Smooth muscle cell of the brain vasculature (primary cell): ENCODE results near the gene ADAM12.
A peak's percentile ranks its signal among the peaks of the same experiment; 100 is the strongest.

Experiments used
- DNase-seq: peaks from one replicate; pipeline ENCODE4 v3.0.0-alpha.2; 2012; ENCODE audit warnings: low read depth, low spot score

The ADAM12 gene

GRCh38 chr10:126317751-126318150 is 70.5 kb downstream of the ADAM12 start:
- DNase-seq: no peak

- DNase-seq: peak; percentile 26
These were observed 72.6 kb downstream of the ADAM12 start for GRCh38 chr10:126315494-126316177.

GRCh38 chr10:126314863-126315493 is 73.3 kb downstream of the ADAM12 start:
- no peak for DNase-seq

- no peak for DNase-seq
These were observed 76.1 kb downstream of the ADAM12 start for GRCh38 chr10:126312167-126312566.

DNA sequence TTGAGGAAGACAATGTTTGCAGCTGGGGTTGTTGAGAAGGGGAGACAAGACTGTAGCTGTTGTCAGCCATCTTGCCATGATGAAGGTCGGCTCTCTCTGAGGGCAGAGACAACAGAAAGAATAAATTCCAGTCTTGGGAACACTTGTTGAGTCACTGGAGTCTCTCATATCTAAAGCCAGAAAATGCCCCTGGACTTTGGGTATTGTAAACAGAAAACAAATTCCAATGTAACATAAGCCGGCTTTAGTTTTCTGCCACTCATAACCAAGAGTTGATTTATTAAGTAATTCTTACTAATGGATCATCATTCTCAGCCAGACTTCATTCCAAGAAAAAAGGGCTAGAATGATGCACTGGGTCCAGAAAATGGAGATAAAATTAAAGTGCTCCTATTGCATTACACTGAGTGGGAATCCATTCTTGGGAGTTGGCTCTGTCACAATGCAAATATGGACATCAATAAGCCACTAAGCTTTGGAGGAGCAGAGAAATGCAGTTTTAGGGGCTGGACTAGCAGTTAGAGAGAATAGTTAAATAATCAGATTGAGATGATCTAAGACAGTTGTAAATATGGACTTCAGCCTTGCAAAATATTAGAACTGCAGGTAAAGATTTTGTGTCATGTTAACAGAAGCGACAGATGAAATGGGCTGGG is 78.9 kb downstream of the ADAM12 start:
- no peak for DNase-seq

GRCh38 chr10:126302826-126303665 is 85.2 kb downstream of the ADAM12 start:
- no peak for DNase-seq

DNA sequence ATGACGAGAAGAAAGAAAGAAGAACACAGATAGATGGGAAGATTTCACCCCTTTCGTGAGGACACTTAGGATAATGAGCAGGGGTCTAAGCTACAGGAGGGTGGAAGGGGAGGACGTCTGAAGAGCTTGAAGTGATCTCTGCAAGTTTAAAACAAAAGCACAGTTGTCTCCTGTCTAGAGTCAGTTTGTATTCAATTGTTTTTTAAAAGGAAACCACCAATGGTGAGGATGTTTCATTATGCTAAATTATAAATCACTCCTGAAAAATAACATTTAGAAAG is 85.9 kb downstream of the ADAM12 start:
- no peak for DNase-seq

- DNase-seq: no peak
These were observed 86.4 kb downstream of the ADAM12 start for GRCh38 chr10:126301701-126302475.

DNA sequence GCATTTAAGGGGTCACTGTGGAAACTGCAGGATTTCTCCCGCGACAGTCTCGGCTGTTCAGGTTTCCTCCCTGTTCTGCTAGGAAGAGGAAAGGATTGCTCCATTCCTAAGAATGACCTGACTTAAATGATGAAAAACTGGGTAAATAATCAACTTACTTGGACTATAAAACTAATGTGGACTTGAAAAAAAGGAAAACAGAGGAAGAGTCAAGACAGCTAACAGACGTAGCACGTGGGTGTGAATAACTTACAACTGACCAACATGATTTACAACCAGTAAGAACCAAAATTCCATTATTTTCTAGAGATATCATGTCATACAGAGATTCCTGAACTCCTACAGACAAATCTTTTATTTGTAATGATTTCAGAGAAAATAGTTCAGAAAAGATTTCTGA is 93.8 kb downstream of the ADAM12 start:
- no peak for DNase-seq

DNA sequence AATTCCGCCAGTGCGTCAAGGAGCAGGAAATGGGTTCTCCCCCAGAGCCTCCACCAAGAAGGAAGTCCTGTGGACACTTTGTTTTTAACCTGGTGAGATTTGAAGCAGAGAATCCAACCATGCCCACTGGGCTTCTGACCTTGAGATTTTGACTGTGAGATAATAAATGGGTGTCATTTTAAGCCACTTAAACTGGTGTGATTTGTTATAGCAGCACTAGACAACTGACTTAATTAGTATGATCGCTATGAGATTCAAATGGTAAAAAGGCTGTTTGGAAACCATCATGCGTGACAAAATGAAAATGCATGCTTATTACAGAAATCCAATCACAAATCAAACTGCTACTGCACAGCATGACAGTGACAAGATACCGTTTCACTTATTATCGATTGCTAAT is 98.0 kb downstream of the ADAM12 start:
- no peak for DNase-seq

DNA sequence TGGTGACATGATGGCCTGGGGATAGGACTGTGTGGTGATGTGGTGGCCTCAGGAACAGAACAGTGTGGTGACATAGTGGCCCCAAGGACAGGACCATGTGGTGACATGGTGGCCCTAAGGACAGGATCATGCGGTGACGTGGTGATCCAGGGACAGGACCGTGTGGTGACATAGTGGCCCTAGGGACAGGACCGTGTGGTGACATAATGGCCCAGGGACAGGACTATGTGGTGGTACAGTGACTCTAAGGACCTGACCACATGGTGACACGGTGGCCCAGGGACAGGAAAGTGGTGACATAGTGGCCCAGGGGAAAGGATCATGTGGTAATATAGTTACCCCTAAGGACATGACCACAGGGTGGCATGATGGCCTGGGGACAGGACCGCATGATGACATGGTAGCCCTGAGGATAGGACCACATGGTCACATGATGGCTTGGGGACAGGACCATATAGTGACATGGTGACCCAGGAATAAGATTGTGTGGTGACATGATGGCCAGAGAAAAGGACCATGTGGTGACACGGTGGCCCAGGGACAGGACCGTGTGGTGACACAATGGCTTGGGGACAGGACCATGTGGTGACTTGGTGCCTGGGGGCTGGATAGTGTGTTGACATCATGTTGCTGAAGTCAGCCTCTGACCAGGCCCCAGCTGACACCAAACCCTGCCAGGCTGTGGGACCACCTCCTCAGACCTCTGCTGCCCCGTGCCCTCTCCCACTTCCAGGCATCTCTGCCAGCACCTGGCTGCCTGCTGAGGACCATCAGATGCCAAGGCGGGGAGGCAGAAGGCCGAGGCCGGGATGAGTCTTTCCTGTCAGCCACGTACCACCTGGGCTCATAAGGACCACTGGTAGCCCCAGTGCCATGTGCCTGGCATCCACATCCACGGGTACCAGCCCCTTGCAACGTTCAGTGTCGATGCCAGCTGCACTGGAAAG is 99.5 kb downstream of the ADAM12 start:
- DNase-seq: no peak

GRCh38 chr10:126286256-126286780 is 102.0 kb downstream of the ADAM12 start:
- no peak for DNase-seq

DNA sequence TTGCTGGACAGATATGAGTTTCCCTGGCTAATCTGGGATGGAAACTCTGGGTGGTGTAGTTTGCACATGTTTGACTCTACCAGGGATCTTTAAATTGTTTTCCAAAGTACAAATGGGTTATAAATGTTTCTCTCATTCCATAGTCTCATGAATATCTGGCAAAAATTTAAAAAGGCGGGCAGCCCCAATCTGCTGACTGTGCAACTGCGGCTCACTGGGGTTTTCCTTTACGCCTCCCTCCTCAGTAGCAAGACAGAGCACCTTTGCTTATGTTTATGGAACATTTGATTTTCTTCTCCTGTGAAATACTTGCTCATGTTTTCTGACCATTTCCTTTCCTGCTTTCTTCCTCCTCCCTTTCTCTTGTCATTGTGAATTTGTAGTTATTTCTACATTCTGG is 105.0 kb downstream of the ADAM12 start:
- DNase-seq: no peak

DNA sequence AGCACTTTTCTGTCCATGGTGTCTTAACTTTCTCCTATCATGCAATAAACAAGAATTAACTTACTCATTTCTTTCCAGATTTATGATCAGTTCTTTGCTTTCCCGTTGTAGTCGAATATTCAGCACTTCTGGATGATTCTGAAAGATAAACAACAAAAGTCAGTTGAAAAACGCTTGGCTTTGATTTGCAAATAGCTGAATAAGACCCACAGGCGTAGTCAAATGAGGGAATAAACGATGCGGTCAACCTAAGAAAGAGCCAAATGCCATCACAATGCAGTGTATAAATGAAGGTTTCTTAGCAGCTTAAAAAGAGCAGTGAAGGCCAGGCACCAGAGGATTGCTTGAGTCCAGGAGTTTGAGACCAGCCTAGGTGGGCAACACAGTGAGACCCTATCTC is 109.4 kb downstream of the ADAM12 start:
- DNase-seq: no peak

DNA sequence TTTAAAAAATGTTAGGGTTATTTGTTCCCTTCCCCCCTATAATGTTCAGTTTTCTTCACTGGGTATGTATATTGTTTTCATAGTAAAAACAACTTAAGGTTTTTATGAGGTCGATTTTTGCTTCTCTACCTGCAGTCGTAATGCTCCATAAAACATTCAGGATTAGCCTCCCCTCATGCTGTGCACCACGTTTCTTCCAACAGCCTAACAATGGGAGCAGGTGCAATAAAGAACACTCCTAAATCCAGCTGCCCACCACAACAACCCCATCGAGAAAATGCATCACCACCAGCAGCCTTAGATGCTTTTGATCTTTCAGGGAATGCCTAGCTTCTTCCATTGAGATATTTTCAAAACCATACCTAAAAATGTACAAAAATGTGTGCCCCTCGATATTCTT is 111.1 kb downstream of the ADAM12 start:
- no peak for DNase-seq

DNA sequence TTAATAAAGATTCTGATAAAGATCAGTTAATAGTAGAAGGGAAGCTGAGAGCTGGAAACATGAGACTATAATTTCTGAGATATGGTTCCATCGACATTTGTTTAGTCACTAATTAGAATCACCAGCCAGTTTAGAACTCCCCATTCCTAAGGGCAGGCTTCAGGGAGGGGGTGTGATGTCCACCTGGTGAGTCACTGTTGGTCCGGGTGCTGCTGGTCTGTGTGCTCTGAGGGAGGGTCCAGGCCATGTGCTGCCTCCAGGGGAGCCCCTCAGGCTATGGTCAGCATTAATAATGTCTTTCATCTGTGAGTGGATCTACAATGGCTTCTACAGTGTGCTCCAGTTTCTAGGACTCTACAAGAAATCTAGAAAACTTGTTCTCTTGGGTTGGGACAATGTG is 115.8 kb downstream of the ADAM12 start:
- DNase-seq: no peak

DNA sequence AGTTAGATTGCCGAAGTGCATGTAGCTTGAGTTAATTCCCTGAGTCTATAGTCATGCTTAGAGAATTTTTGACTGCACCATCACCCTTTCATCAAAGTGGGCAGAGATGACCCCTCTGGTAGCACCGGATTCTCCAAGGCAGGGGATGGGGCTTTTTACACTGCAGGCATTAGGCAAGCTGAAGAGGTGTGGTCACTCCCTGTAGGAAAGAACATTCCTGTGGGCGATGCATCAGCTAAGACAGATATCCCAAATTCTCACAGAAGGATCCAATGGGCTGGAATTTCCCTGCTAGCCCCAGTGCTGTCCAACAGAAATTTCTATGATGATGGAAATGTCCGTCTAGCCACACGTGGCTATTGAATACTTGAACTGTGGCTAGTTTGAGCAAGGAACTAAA is 118.2 kb downstream of the ADAM12 start:
- DNase-seq: no peak

GRCh38 chr10:126268013-126268920 is 120.0 kb downstream of the ADAM12 start:
- no peak for DNase-seq
